Fibroblast of skin of left quadriceps (primary cell): ENCODE results near the gene TMEM92.

Source experiments
- DNase-seq, 2 experiments: peaks; one replicate each; pipeline ENCODE4 v3.0.0-alpha.2; 2013; ENCODE audit warnings: low read depth in 2 of 2

TMEM92 gene

DNA sequence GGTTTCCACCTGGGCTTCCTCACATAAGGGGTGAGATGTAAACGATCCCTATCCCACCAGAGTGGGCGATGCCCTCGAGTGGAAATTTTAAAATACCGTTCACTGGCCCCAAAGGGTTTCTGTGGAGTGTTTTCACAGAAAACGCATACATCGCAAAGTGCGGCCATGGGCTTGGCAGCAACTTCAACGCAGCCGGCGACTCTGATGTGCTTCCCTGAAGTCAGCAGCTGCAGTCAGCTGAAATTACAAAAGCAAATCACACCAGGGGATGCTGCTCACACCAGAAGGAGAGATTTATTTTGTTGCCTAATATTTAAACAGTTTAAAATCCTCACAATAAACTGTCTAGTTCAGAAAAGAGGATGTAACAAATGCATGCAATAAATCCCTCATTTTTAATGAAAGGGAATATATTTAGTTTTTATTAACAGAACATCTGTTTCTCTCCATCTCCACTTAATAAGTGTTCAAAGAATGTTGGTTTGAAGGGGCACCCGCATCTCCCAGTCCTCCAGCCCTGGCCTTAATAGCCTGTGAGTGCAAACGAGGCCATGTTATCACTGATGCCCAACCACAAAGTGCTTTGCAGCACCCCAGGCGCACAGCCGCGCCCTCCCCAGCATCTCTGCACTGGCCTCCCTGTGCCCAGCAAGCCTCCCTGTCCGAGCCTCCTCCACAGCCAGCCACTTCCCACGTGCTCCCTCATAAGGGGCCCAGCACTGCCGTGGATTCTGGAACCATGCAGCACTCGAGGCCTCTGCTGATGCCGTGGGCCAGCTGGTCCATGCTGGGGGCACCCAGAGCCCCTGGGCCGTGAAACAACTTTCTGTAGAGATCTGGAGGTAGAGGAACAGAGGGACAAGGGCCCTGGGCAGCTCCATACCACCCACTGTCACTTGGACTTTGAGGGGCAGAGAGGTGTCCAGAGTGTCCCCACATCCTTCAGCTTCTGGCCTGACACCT lies 54.4 kb downstream of the TMEM92 start:
- no peak for DNase-seq

DNA sequence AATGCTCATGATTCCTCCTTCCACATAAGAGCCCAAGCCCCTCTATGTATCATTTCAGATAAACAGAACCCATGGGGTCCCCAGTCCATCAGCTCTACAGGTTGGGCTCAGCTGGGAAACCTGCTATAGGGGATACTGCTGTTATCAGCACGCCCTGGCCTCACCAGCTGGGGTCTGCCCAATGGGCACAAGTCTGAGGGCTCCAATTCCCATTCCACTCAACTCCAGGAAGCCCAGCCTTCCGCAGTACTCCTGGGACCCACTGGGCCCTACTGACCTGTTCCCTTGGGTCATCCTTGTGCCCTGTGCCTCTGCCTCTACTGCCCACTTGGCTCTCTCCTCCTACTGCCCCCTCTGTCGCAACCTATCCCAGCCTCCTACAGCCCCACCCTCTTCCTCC lies 55.5 kb downstream of the TMEM92 start:
- DNase-seq, result no peak

DNA sequence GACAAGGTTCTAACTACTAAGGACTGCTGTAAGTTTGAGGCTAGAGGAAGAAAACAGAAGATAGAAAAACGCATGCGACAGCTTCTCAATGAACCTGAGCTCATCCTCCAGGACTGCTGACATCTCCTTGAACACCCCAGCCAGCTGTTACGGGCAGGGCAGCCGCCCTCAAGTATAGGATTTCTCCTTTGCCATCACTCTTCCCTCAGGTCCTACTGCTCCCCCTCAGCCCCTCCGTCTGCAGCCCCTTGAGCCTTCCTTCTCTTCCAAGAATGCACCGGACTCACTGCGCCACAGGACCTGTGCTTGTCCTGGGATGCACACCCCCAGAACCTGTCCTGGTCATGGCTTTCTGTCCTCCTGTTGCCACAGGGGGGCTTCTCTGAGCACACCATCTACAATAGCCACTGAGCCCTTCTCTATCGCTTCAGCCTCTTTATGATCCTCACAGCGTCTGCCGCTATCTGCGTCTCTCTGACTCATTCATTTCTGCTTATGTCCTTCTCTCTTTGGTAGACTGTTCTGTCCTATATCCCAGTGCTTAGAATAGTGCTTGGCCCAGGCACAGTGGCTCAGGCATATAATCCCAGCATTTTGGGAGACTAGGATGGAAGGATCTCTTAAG lies 56.0 kb downstream of the TMEM92 start:
- DNase-seq, result no peak
